Calu3 (cell line): Measurements from ENCODE around the gene CABP1. TPM values are rescaled to one million over a fixed set of nuclear protein-coding genes. Genes with fewer than 3 reads are reported as not detected.

Experiments used
- BruUV-seq: library from RNA; stranded (reverse); fragments of 400-500 nt; replicated peaks from 2 replicates; lab custom pipeline; 2021; lab: Mats Ljungman, UMichigan
- CTCF ChIA-PET: fragments of 300-600 bp; sonication (Branson Sonifier 250); formaldehyde crosslinking; loops from one replicate; lab custom pipeline; 2022; ENCODE audit warnings: antibody characterized with exemption; lab: Charles Lee
- DNase-seq: peaks from one replicate; pipeline ENCODE4 v3.0.0; 2022
- H3K27ac Mint-ChIP-seq: one replicate; pipeline ENCODE4 v1.8.0; 2022; ENCODE audit warnings: mixed read lengths; ENCODE audit not compliant: unreplicated experiment
- H3K27me3 Mint-ChIP-seq: one replicate; pipeline ENCODE4 v1.8.0; 2022; ENCODE audit warnings: mixed read lengths; ENCODE audit not compliant: unreplicated experiment
- H3K36me3 Mint-ChIP-seq: one replicate; pipeline ENCODE4 v1.8.0; 2022; ENCODE audit warnings: mild to moderate bottlenecking, moderate library complexity, mixed read lengths; ENCODE audit not compliant: insufficient read depth, unreplicated experiment
- H3K4me1 Mint-ChIP-seq: one replicate; pipeline ENCODE4 v1.8.0; 2022; ENCODE audit warnings: mild to moderate bottlenecking, low read depth, mixed read lengths; ENCODE audit not compliant: unreplicated experiment
- H3K4me3 Mint-ChIP-seq: one replicate; pipeline ENCODE4 v1.8.0; 2022; ENCODE audit warnings: mild to moderate bottlenecking, low read depth, moderate library complexity, mixed read lengths; ENCODE audit not compliant: unreplicated experiment
- H3K9me3 Mint-ChIP-seq: one replicate; pipeline ENCODE4 v1.8.0; 2022; ENCODE audit warnings: low read depth, mixed read lengths; ENCODE audit not compliant: unreplicated experiment
- CTCF ChIP-seq: fragments of 200-600 bp; IDR thresholded peaks from one replicate; pipeline ENCODE4 v1.8.0; 2022; ENCODE audit warnings: antibody characterized with exemption; ENCODE audit not compliant: unreplicated experiment
- intact Hi-C: fragments of 100-400 bp; cut with micrococcal nuclease; formaldehyde crosslinking; loops from one replicate; pipeline ENCODE4 v1.10.0; 2022; ENCODE audit not compliant: unreplicated experiment
- total RNA-seq: library from RNA; stranded (reverse); gene quantifications from 2 replicates; pipeline ENCODE4 v1.2.3, GENCODE V29; 2022

The CABP1 gene
- total RNA-seq, 1 experiment from 2014 or later, result 0.14 TPM

GRCh38 chr12:120631097-120631496 lies 9.3 kb upstream of the CABP1 start:
- Mint-ChIP-seq H3K27me3 (peaks cover 37% of the 10 kb centered on the region), H3K9me3 (no peaks in the 10 kb centered on the region), H3K36me3 (no peaks in the 10 kb centered on the region), H3K4me1 (no peaks in the 10 kb centered on the region), H3K4me3 (no peak overlapping the region), H3K27ac (no peak overlapping the region)
- DNase-seq, result no peak
- no TSS peak for BruUV-seq
- CTCF ChIA-PET, result interaction anchor here (1.0 kb wide), 1 partner anchor 26 kb away, joined by 3 read pairs; no protein-coding TSS in a partner anchor
- intact Hi-C loops, result no loop called here
- TF ChIP-seq CTCF, result no peak

- peak; percentile 76 for DNase-seq
- no peak overlapping the region for H3K27ac Mint-ChIP-seq
- no TSS peak for BruUV-seq
- no peaks in the 10 kb centered on the region for H3K9me3 Mint-ChIP-seq
- H3K4me3 Mint-ChIP-seq, result peak overlapping the region; percentile 71
- intact Hi-C loops, result no loop called here
- H3K27me3 Mint-ChIP-seq, result peaks cover 52% of the 10 kb centered on the region
- no peak for TF ChIP-seq CTCF
- peaks cover 13% of the 10 kb centered on the region for H3K4me1 Mint-ChIP-seq
- peaks cover 6% of the 10 kb centered on the region for H3K36me3 Mint-ChIP-seq
- CTCF ChIA-PET, result interaction anchor here (0.6 to 2.0 kb wide), 6 partner anchors 8 to 441 kb away, joined by 3 to 8 read pairs (median 4); partner anchors contain the start of genes MLEC and POP5
Measured at GRCh38 chr12:120640861-120641833, 721 bp downstream of the CABP1 start.

GRCh38 chr12:120642121-120642520 lies 1.7 kb downstream of the CABP1 start:
- CTCF ChIA-PET, result interaction anchor here (0.6 to 2.0 kb wide), 2 partner anchors 61 to 441 kb away, joined by 3 to 8 read pairs; partner anchors contain the start of gene POP5

More at GRCh38 chr12:120642121-120642520, 1.7 kb downstream of the CABP1 start:
- H3K4me1 Mint-ChIP-seq, result peaks cover 13% of the 10 kb centered on the region
- no peak for TF ChIP-seq CTCF
- no TSS peak for BruUV-seq
- no peak overlapping the region for H3K27ac Mint-ChIP-seq
- intact Hi-C loops, result no loop called here
- H3K36me3 Mint-ChIP-seq, result peaks cover 6% of the 10 kb centered on the region
- peaks cover 62% of the 10 kb centered on the region for H3K27me3 Mint-ChIP-seq
- no peak overlapping the region for H3K4me3 Mint-ChIP-seq
- no peak for DNase-seq
- no peaks in the 10 kb centered on the region for H3K9me3 Mint-ChIP-seq
